Suprapubic skin (tissue), 4 donors: Measurements from ENCODE around the gene SCNN1G.

Source experiments
- EP300 ChIP-seq: sonication (generic); formaldehyde crosslinking; IDR thresholded peaks from one replicate; pipeline ENCODE4 v1.6.1; 2017; ENCODE audit warnings: antibody characterized with exemption
- POLR2A ChIP-seq, 2 donors: fragments of 450-650 bp; IDR thresholded peaks; one replicate each; pipeline ENCODE4 v1.6.1; 2017; ENCODE audit warnings: antibody characterized with exemption in 2 of 2, mild to moderate bottlenecking in 2 of 2, moderate library complexity in 2 of 2
- POLR2AphosphoS5 ChIP-seq, 3 donors: sonication (generic); formaldehyde crosslinking; IDR thresholded peaks; one replicate each; pipeline ENCODE4 v1.6.1; 2017; ENCODE audit warnings: antibody characterized with exemption in 3 of 3
- TF ChIP-seq, protein P1 (sequence below), 2 donors: fragments of 200-600 bp in 1 of 2; fragments of 450-650 bp in 1 of 2; sonication (generic) in 1 of 2; IDR thresholded peaks; one replicate each; pipeline ENCODE4 v1.5.1; 2016 to 2019; ENCODE audit warnings: antibody characterized with exemption in 2 of 2, mild to moderate bottlenecking in 1 of 2, moderate library complexity in 1 of 2

DNA sequence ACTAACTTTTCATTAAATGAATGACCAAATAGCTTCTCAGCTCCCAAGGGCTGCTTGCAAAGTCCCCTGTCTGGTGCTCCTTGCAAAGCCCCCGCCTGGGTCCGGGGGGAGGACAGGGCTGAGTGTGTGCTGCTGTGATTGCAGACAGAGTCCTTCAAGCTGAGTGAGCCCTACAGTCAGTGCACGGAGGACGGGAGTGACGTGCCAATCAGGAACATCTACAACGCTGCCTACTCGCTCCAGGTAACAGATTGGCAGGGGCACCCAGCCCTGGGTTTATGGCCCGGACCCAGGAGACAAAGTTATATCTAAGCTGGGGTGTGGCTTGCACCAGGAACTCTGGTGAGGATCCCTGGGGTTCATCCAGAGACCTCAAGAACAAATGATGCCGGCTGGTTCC lies 27.1 kb downstream of the SCNN1G start:
- TF ChIP-seq, protein P1, sequence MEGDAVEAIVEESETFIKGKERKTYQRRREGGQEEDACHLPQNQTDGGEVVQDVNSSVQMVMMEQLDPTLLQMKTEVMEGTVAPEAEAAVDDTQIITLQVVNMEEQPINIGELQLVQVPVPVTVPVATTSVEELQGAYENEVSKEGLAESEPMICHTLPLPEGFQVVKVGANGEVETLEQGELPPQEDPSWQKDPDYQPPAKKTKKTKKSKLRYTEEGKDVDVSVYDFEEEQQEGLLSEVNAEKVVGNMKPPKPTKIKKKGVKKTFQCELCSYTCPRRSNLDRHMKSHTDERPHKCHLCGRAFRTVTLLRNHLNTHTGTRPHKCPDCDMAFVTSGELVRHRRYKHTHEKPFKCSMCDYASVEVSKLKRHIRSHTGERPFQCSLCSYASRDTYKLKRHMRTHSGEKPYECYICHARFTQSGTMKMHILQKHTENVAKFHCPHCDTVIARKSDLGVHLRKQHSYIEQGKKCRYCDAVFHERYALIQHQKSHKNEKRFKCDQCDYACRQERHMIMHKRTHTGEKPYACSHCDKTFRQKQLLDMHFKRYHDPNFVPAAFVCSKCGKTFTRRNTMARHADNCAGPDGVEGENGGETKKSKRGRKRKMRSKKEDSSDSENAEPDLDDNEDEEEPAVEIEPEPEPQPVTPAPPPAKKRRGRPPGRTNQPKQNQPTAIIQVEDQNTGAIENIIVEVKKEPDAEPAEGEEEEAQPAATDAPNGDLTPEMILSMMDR (IDR thresholded peaks at IDR 0.05), result no peak
- TF ChIP-seq POLR2A (IDR thresholded peaks at IDR 0.05) (no peak), POLR2AphosphoS5 (IDR thresholded peaks at IDR 0.05) (no peak), EP300 (no peak)
